ENCODE results near the gene EXOC4. TPM values are rescaled to one million over a fixed set of nuclear protein-coding genes. Genes with fewer than 3 reads are reported as not detected.
"Not testable (repeated sequence)": the region's sequence is repeated elsewhere in the genome, so short reads cannot be mapped to it uniquely, and the experiment has no call there.

Gene EXOC4
- polyA plus RNA-seq, 3 donors = 76.4 to 81.9 (median 78.9) TPM

DNA sequence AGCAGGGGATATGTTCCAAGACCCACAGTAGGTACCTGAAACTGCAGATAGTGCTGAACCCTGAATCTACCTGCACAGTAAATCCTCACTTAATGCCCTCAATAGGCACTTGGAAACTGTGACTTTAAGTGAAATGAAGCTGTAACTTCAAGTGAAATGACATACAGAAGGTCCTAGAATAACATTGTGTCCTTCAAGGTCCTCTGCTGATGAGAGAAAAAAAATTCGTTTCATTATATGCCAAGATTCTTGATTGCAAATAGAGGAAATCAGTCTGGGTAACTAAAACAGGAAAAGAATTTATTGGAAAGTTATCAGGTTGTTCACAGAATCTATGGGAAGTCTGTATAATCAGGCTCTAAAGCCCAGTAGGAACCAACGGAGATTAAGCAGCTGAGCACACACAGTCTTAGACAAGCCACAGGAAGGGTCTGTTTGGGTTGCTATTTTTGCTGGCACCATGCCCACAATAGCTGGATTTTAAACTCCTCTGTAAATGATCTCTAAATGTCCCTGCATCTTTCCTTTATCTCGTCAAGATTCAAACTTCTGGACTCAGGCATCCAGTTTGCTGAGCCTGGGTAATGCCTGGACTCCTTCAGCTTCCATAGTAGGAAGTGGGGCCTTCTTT lies 57.5 kb downstream of the EXOC4 start:
- no peak for DNase-seq (ENCODE audit: low read depth in 3 of 3, low spot score in 2 of 3)

DNA sequence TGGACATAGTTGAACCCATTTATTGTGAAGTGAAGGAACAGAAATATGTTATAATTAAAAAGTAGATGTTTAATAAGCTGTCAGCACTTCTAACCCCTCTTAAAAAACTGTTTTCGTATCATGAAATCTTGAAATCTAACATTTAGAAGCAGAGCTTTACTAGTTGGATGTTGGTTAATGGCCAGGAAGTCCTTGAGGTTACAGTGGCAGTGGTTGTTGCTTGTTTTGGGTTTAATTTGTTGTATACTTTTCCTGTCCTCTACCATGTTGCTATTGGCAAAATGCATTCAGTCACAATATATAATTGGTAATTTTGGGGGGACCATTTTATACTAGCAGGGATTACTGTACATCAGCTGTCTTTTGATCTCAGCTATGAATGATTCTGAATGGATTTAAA lies 60.7 kb downstream of the EXOC4 start:
- DNase-seq (ENCODE audit: low read depth in 3 of 3, low spot score in 2 of 3) = no peak

DNA sequence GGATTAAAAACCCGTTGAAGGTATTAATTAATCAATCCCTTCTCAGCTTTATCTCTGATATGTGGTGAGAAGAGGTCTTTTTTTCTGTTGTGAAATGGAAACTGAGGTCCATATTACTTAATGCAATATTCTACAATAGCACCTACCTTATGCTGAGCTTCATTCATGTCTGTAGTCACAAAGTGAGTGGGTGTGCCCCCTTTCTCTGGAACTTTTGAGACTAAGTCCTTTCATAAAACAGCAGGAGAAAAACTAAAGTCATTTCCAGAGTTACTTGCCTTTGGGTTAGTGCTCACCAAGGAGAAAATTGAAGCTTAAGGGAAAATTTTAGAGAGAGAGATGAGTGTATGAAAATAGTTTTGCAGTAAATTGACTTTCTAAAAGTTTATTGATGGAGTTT lies 61.2 kb downstream of the EXOC4 start:
- no peak for DNase-seq (ENCODE audit: low read depth in 3 of 3, low spot score in 2 of 3)

DNA sequence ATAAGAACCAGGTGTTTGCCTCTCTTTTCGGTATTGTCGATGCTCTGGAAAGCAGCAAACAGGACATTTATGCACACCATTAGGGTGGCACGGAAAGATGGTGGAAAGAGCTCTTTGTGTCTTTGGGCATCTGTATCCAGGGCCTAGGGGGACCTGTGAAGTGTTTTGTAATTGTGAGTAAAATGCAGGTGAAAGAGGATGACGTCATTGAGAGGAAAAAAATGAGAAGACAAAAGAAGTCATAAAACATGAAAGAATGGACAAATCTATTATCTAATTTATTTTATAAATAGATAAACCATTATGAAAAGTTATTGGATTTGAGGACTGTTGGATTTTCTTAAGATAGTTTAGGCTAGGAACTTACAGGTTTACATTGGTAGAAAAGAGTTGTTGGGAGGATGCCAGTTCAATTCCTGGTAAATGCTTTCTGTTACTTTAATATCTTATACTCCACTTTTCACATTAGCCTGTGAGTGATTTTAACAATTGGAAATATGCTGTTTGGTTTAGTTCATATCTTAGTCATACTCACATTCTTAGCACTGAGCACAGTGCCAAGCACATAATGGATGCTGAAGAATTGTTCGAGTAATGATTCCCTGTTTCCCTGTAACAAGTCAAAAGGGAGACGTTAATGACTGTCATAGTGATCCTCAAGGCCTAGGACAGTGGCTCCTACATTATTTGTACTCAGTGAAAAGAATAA lies 62.6 kb downstream of the EXOC4 start:
- DNase-seq (ENCODE audit: low read depth in 3 of 3, low spot score in 2 of 3) = no peak

DNA sequence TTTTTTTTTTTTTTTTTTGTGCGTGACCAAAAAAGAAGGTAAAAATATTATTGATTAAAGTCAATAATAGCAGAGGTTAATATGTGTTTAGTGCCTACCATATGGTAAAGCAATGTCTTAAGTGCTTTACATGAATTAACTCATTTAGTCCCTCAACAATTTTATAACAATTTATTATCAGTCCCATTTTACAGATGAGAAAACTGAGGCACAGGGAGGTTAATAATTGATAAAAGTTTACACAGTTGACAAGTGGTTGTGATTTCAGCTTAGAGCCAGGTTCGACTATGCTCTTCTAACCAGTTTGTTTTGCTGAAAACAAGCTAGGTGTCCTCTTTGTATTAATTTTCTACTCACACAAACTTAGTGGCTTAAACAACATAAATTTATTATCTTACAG lies 67.0 kb downstream of the EXOC4 start:
- no peak for DNase-seq (ENCODE audit: low read depth in 3 of 3, low spot score in 2 of 3)

DNA sequence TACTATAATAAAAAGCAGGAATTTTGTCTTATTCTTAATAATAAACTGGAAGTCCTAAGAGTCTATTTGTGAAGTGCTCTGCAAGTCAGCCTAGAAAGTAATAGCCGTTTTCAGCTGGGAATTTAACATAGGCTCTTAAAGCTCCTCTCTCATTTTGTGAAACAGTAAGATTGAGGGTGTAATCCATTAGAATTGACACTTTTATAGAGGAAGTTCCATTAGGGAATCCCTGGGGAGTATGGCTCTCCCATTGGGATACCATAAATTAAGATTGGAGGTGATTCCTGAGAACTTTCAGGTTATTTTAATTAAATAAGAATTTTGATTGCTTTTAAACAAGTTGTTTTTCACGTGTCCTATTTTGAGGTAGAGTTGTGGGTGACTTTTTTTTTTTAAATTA lies 68.0 kb downstream of the EXOC4 start:
- DNase-seq (ENCODE audit: low read depth in 3 of 3, low spot score in 2 of 3) = no peak

DNA sequence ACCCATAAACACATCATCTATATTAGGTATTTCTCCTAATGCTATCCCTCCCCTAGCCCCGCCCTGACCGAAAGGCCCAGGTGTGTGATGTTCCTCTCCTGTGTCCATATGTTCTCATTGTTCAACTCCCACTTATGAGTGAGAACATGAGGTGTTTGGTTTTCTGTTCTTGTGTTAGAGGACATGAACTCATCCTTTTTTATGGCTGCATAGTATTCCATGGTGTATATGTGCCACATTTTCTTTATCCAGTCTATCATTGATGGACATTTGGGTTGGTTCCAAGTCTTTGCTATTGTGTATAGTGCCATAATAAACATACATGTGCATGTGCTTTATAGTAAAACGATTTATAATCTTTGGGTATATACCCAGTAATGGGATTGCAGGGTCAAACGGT lies 68.5 kb downstream of the EXOC4 start:
- not testable (repeated sequence) for DNase-seq (ENCODE audit: low read depth in 3 of 3, low spot score in 2 of 3)

DNA sequence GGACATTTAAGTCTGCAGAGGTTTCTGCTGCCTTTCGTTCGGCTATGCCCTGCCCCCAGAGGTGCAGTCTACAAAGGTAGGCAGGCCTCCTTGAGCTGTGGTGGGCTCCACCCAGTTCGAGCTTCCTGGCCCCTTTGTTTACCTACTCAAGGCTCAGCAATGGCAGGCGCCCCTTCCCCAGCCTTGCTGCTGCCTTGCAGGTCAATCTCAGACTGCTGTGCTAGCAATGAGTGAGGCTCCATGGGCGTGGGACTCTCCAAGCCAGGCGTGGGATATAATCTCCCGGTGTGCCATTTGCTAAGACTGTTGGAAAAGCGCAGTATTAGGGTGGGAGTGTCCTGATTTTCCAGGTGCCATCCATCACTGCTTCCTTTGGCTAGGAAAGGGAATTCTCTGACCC lies 73.9 kb downstream of the EXOC4 start:
- not testable (repeated sequence) for DNase-seq (ENCODE audit: low read depth in 3 of 3, low spot score in 2 of 3)

DNA sequence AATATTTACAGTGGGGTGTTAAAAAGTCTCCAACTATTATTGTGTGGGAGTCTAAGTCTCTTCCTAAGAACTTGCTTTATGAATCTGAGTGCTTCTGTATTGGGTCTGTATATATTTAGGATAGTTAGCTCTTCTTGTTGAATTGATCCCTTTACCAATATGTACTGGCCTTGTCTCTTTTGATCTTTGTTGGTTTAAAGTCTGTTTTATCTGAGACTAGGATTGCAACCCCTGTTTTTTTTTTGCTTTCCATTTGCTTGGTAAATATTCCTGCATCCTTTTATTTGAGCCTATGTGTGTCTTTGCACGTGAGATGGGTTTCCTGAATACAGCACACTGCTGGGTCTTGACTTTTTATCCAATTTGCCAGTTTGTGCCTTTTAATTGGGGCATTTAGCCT lies 75.1 kb downstream of the EXOC4 start:
- DNase-seq (ENCODE audit: low read depth in 3 of 3, low spot score in 2 of 3) = not testable (repeated sequence)

DNA sequence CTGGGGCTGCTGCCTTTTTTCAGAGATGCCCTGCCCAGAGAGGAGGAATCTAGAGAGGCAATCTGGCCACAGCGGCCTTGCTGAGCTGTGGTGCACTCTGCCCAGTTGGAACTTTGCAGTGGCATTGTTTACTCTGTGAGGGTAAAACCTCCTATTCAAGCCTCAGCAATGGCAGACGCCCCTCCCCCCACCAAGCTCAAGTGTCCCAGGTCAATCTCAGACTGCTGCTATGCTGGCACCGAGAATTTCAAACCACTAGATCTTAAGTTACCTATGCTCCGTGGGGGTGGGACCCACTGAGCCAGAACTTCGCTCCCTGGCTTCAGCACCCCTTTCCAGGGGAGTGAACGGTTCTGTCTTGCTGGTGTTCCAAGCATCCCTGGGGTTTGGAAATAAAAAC lies 77.2 kb downstream of the EXOC4 start:
- DNase-seq (ENCODE audit: low read depth in 3 of 3, low spot score in 2 of 3) = no peak

DNA sequence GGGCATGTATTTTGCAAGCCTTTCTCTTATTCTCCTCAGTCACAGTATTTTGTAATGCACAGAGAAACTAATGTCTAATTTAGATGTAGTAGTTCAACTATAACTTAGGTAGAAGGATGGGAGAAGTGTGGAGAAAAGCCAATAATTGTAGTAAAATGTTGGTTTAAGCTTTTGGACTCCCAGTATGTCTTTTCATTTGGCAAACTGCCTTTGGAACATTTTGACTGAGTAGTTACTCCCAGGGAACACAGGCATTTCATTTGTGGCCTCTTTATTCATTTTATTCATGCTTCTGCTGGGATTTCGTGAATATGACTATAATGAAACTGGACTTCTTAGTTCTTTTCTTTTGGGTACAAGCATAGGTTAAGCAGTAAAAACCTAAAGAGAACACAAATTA lies 79.0 kb downstream of the EXOC4 start:
- DNase-seq (ENCODE audit: low read depth in 3 of 3, low spot score in 2 of 3) = no peak

DNA sequence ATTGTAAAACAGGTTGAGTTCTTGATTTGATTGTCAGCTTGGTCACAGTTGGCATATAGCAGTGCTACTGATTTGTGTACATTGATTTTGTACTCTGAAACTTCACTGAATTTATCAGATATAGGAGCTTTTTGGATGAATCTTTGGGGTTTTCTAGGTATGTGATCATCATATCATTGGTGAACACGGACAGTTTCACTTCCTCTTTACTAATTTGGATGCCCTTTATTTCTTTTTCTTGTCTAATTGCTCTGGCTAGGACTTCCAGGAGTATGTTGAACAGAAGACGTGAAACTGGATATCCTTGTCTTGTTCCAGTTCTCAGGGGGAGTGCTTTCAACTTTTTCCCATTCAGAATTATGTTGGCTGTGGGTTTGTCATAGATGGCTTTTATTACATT lies 86.9 kb downstream of the EXOC4 start:
- DNase-seq (ENCODE audit: low read depth in 3 of 3, low spot score in 2 of 3) = no peak

DNA sequence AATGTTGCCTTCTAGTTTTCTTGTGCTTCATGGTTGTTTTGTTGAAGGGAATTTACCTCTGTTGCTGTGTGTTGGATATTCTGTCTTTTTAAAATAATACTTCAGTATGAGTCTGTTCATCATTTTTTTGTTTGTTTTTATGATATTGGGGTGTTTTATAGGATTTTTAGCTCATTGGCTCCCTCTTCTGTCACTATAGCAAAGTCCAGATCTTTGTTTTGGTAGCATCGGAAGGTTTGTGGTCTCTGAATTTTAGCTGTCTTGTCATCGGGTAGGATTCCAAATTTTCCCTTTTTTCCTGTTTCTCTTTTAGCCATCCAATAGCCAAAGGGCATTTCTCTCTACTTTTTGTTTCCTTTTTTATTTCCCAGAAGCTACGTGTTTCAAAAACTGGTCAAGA lies 91.4 kb downstream of the EXOC4 start:
- no peak for DNase-seq (ENCODE audit: low read depth in 3 of 3, low spot score in 2 of 3)

DNA sequence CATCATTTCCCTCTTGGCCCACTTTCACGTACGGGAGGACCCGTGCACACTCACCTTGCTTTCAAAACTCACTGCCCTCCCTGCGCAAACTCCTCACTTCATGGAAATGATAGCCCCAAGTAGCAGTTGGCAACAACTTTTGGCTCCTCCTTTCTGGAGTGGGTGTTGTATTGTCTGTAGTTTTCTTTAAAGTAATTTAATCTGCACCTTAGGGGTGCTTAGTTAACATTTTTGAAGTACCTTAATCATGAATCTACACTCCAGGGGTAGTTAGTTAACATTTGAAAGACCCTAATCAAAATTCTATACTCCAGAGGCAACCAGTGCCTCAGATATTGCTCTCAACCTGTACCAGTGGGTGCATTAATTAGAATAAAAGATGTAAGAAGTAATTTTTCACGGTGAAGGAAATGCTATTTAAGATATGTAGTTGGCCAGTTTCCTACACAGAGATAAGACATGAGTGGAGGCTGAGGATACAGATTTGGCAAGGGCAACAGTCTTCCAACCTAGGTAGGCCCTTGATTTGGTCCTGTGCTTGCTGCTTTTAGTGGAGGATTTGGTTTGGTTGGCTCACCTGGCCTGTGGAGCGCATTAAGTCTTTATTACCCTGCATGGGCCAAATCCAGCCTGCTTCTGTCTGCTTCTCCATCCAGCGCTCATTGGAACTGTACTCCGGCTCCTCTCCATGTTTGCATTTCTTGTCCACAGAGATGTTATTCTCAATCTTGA lies 93.0 kb downstream of the EXOC4 start:
- no peak for DNase-seq (ENCODE audit: low read depth in 3 of 3, low spot score in 2 of 3)

DNA sequence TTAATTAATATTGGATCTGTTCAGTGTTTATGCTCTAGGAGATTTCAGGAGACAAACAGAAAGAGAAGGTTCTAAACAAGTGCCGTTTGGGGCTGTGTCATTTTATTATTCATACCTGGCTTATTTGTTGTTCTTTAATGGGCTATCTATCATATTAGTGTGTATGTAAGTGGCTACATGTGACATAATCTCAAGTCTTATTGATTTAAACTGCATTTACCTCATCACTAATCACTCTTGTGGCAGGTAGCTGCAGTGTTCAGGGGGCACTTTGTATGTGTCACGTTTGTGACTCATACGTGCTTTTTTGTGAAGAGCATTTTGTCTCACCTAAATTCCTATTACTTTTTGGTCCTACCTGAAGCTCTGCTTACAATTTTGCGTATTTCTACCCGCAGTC lies 95.4 kb downstream of the EXOC4 start:
- no peak for DNase-seq (ENCODE audit: low read depth in 3 of 3, low spot score in 2 of 3)

DNA sequence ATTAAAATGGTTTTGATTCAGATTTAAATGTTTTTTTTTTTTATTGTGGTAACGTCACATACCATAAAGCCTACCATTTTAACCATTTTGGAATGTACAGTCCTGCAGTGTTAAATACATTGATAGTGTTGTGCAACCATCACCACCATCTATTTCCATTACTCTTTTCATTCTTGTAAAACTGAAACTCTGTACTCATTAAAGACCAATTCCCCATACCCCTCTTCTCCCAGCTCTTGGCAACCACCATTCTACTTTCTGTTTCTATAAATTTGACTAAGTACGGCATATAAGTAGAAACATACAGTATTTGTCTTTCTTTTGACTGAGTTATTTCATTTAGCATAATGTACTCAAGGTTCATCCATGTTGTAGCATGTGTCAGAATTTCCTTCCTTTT lies 96.2 kb downstream of the EXOC4 start:
- DNase-seq (ENCODE audit: low read depth in 3 of 3, low spot score in 2 of 3) = no peak

DNA sequence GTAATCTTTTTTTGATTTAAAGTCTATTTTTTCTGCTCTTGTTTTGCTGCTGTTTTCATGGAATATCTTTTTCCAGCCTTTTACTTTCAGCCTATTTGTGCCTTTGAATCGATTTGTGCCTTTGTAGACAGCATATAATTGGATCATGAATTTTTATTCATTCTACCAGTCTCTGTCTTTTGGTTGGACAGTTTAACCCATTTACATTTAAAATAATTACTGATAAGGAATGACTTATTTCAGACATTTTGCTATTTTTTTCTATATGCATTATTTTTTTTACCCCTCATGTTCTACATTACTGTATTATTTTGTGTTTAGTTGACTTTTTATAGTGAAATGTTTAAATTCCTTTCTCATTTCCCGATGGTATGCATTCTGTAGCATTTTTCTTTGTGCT lies 99.6 kb downstream of the EXOC4 start:
- no peak for DNase-seq (ENCODE audit: low read depth in 3 of 3, low spot score in 2 of 3)

DNA sequence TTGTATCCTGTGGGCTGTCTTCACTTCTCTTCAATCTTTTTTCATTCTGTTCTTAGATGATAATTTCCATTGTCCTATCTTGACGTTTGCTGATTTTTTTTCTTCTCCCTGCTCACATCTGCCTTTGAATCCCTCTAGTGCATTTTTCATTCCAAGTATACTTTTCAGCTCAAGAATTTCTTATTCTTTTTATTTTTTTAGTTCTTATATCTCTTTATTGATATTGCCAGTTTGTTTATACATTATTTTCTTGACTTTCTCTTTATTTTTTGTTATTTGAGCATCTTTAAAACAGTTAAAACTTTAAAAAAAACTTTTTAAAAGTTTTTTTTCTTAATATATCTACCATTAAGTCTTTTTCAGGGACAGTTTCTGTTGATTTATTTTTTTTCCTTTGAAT lies 100.9 kb downstream of the EXOC4 start:
- no peak for DNase-seq (ENCODE audit: low read depth in 3 of 3, low spot score in 2 of 3)

DNA sequence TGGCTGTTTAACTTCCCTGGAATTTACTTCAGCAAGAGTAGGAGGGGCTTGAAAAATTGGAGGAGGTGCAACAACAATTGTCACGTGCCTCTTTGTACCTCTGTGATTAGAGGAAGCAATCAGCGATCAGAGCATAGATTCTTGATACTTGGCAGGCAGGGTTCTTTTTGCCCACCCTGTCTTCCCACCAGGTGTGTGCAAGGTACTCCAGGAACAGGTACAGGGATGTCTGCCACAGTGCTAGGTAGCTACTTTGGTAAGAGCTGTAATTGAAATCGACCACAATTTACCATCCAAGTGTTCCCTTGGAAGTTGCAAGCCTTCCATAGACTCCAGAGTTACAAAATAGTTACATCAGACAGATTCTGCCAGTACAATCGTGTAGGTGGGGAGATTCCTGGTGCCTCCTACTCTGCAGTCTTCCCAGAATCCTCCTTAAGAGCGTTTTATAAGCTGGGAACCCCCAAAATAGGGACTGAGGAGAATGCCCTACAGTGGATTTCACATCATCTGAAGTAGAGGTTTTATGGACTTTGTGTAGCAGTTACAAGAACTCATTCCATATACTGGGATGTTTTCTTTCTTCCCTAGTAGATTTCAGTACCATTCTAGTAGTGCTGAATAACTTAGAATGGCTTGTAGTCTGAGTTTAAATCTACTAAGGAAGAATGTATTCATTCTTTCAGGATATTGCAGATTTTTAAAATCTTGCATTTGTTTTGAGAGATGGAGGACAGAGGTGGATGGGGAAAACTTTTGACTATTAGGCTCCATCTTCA lies 101.9 kb downstream of the EXOC4 start:
- DNase-seq (ENCODE audit: low read depth in 3 of 3, low spot score in 2 of 3) = no peak

DNA sequence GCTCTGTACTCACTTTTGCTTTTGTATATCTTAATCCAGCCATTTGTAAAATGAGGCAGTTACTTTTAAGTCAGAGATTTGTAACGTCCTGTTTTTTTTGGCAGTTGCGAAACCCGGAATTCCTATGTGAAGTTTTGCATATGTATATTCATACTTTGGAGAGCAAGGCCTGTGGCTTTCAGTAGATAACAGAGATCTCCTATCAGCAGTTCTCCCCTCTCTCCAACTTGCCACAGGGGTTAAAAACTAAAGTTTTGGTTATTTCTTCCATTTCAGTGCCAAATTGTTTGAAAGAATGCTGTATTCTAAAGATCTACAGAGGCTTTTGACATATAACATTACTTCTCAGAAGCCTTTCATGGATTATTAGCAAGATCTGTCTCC lies 102.4 kb downstream of the EXOC4 start:
- no peak for DNase-seq (ENCODE audit: low read depth in 3 of 3, low spot score in 2 of 3)

DNA sequence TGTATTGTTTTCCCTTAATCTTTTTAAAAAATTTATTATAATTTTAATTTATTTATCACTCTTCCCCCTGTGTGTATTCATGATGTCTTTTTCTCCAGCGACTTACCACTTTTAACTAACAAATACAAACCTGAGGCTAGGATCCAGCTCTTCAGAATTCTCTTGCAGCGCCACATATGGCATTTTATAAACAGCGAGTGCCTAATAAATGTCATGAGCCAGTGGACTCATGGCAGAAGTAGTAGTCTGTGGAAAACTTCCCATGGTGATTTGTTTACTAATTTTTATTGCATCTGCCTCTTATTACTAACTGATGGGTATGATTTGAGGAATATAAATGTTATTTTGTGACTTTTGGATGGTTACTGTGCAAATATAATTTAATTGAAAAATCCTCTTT lies 102.9 kb downstream of the EXOC4 start:
- no peak for DNase-seq (ENCODE audit: low read depth in 3 of 3, low spot score in 2 of 3)
